Heart right ventricle (tissue), 16 donors: ENCODE results near the gene SERPINE3. TPM values are rescaled to one million over a fixed set of nuclear protein-coding genes. Genes with fewer than 3 reads are reported as not detected.

Experiments used
- ATAC-seq, 8 donors: fragments of 200-7000 bp; cut with Tn5 transposase; one replicate each; pipeline ENCODE4 v1.9.1; 2020; ENCODE audit warnings: mild to moderate bottlenecking in 8 of 8, moderate library complexity in 8 of 8, moderate number of reproducible peaks in 1 of 8
- DNase-seq, 2 donors: peaks; one replicate each; pipeline ENCODE4 v3.0.0-alpha.2; 2020
- H3K27ac ChIP-seq, 10 donors: fragments of 200-600 bp; sonication (generic) in 2 of 10; one replicate each; pipeline versions ENCODE4 v1.5.0 to v1.8.0; 2020 to 2022; ENCODE audit warnings: mild to moderate bottlenecking in 3 of 10
- H3K27me3 ChIP-seq, 7 donors: fragments of 200-600 bp; one replicate each; pipeline ENCODE4 v1.8.0; 2021 to 2022; ENCODE audit warnings: mild to moderate bottlenecking in 2 of 7
- H3K36me3 ChIP-seq, 9 donors: fragments of 200-600 bp; sonication (generic) in 1 of 9; one replicate each; pipeline versions ENCODE4 v1.5.0 to v1.8.0; 2020 to 2022; ENCODE audit warnings: mild to moderate bottlenecking in 2 of 9
- H3K4me1 ChIP-seq, 9 donors: fragments of 200-600 bp; sonication (generic) in 1 of 9; one replicate each; pipeline versions ENCODE4 v1.5.0 to v1.8.0; 2020 to 2022; ENCODE audit warnings: mild to moderate bottlenecking in 4 of 9
- H3K4me3 ChIP-seq, 10 donors: fragments of 200-600 bp; sonication (generic) in 2 of 10; one replicate each; pipeline versions ENCODE4 v1.5.0 to v1.8.0; 2020 to 2022; ENCODE audit warnings: mild to moderate bottlenecking in 7 of 10, moderate library complexity in 2 of 10
- H3K9me3 ChIP-seq, 11 donors: fragments of 200-600 bp in 10 of 11; sonication (generic) in 2 of 11; one replicate each; pipeline versions ENCODE4 v1.5.0 to v1.8.0; 2013 to 2022; ENCODE audit warnings: mild to moderate bottlenecking in 2 of 11, control low read depth in 1 of 11, moderate library complexity in 1 of 11
- CTCF ChIP-seq, 9 donors: fragments of 200-600 bp; sonication (generic) in 2 of 9; IDR thresholded peaks; one replicate each; pipeline versions ENCODE4 v1.5.0 to v1.8.0; 2021 to 2022; ENCODE audit warnings: antibody characterized with exemption in 9 of 9, mild to moderate bottlenecking in 5 of 9, moderate library complexity in 1 of 9
- WGBS, 2 donors: extraction: QIAGEN DNeasy Blood & Tissue Kit; methylation state at CpG; one replicate each; pipeline ENCODE4 v1.1.7; 2013; ENCODE audit warnings: inconsistent platforms in 1 of 2; 5-methylcytosine and 5-hydroxymethylcytosine counted together
- intact Hi-C, 10 donors: fragments of 100-400 bp; cut with DNase I; formaldehyde crosslinking; loops; one replicate each; pipeline versions ENCODE4 v1.11.1 to v1.14.2; 2022
- polyA plus RNA-seq, 2 donors: library from polyadenylated mRNA; stranded (reverse); fragments of 200-250 nt; gene quantifications; one replicate each; pipeline ENCODE4 v1.2.3, GENCODE V29; 2013
- total RNA-seq, 10 donors: library from RNA; stranded (reverse); fragmentation: NEBNext Ultra II Directional in 3 of 10; extraction: Animal tissue kit (Norgen Biotek cat#: 25700) in 3 of 10; gene quantifications; one replicate each; pipeline versions ENCODE4 v1.2.1 to v1.2.4, GENCODE V29; 2021 to 2023
- donor health status: Arrhythmogenic right ventricular cardiomyopathy.
- donor health status: ischemic (EF 13 %, LVEDD 7.1; RV severe dilation, severe dysfunction).
- donor health status: healthy with polysubstance abuse.
- donor health status: DM: no; HTN: yes; CAD: no.
- donor health status: DM: no; HTN: no; CAD: no.
- donor health status: ischemic (EF 25% LVEDD 6.9; RV normal size, moderate dysfunction).
- donor health status: ischemic (EF 25% LVEDD 5.7; RV mildly dilated, moderate dysfunction).
- donor health status: healthy.
- donor health status: DM: yes; HTN: yes; CAD: no.
- donor health status: Ischemic cardiomyopathy.
- donor health status: ischemic (EF 35%, LVEDD 5.7; RV mildly dilated, moderate dysfunction).
- donor health status: nonischemic (EF 11% LVEDD 7.7; RV severe dilation, severe dysfunction).
- donor health status: DM: yes; HTN: yes; CAD: no.
- donor health status: PGD.
- donor health status: ischemic (EF 29% LVEDD 5.4; RV normal size, mild dysfunction).
- donor health status: nonischemic (EF 23%, LVEDD 6.1; RV moderate dilation, normal function).

Gene SERPINE3
- total and polyA plus RNA-seq, 12 donors = 0.01 TPM; not detected in 11

GRCh38 chr13:51357928-51358595 is 18.6 kb downstream of the SERPINE3 start:
- no peaks in the 10 kb centered on the region for H3K9me3 ChIP-seq
- TF ChIP-seq CTCF (IDR thresholded peaks at IDR 0.05) = no peak
- H3K36me3 ChIP-seq = peaks cover 0 to 31% (median 6%) of the 10 kb centered on the region in 9 donors
- H3K4me3 ChIP-seq = no peak overlapping the region
- DNase-seq (no peak), ATAC-seq (no peak)
- no peaks in the 10 kb centered on the region for H3K27me3 ChIP-seq
- H3K4me1 ChIP-seq = no peaks in the 10 kb centered on the region
- WGBS, 2 donors = 83 to 85% methylated on average over 5 of the region's 5 CpGs
- intact Hi-C loops = loop anchor here in 1 of 10 donors (2.0 kb wide), 1 partner anchor 79 kb away; no protein-coding TSS in a partner anchor
- no peak overlapping the region for H3K27ac ChIP-seq

- DNase-seq (no peak), ATAC-seq (no peak)
- Histone ChIP-seq H3K36me3 (peaks cover 0 to 44% (median 6%) of the 10 kb centered on the region in 9 donors), H3K27me3 (no peaks in the 10 kb centered on the region), H3K27ac (no peak overlapping the region), H3K4me3 (no peak overlapping the region), H3K4me1 (no peaks in the 10 kb centered on the region), H3K9me3 (no peaks in the 10 kb centered on the region)
- TF ChIP-seq CTCF (IDR thresholded peaks at IDR 0.05) = no peak
- WGBS, 2 donors = 91 to 96% methylated on average over 1 of the region's 1 CpG
- intact Hi-C loops = no loop called here
Measured at GRCh38 chr13:51359352-51359751, 19.9 kb downstream of the SERPINE3 start.

- no peak for TF ChIP-seq CTCF (IDR thresholded peaks at IDR 0.05)
- no peak overlapping the region for H3K4me3 ChIP-seq
- no peaks in the 10 kb centered on the region for H3K4me1 ChIP-seq
- WGBS, 2 donors = 91 to 96% methylated on average over 1 of the region's 1 CpG
- H3K27me3 ChIP-seq = no peaks in the 10 kb centered on the region
- peaks cover 0 to 55% (median 6%) of the 10 kb centered on the region in 9 donors for H3K36me3 ChIP-seq
- intact Hi-C loops = no loop called here
- ATAC-seq (no peak), DNase-seq (no peak)
- H3K9me3 ChIP-seq = no peaks in the 10 kb centered on the region
- H3K27ac ChIP-seq = no peak overlapping the region
Measured at GRCh38 chr13:51360489-51360888, 21.0 kb downstream of the SERPINE3 start.

- intact Hi-C loops = no loop called here
- H3K36me3 ChIP-seq = peaks cover 0 to 62% (median 7%) of the 10 kb centered on the region in 9 donors
- no peak for TF ChIP-seq CTCF (IDR thresholded peaks at IDR 0.05)
- no peaks in the 10 kb centered on the region for H3K9me3 ChIP-seq
- no peak overlapping the region for H3K4me3 ChIP-seq
- ATAC-seq (no peak), DNase-seq (no peak)
- H3K27me3 ChIP-seq = no peaks in the 10 kb centered on the region
- no peak overlapping the region for H3K27ac ChIP-seq
- no peaks in the 10 kb centered on the region for H3K4me1 ChIP-seq
Measured at GRCh38 chr13:51361106-51361505, 21.6 kb downstream of the SERPINE3 start.
